Measurements from ENCODE around the gene CELF4.
"Not testable (repeated sequence)": the region's sequence is repeated elsewhere in the genome, so short reads cannot be mapped to it uniquely, and the experiment has no call there.

CELF4 gene

DNA sequence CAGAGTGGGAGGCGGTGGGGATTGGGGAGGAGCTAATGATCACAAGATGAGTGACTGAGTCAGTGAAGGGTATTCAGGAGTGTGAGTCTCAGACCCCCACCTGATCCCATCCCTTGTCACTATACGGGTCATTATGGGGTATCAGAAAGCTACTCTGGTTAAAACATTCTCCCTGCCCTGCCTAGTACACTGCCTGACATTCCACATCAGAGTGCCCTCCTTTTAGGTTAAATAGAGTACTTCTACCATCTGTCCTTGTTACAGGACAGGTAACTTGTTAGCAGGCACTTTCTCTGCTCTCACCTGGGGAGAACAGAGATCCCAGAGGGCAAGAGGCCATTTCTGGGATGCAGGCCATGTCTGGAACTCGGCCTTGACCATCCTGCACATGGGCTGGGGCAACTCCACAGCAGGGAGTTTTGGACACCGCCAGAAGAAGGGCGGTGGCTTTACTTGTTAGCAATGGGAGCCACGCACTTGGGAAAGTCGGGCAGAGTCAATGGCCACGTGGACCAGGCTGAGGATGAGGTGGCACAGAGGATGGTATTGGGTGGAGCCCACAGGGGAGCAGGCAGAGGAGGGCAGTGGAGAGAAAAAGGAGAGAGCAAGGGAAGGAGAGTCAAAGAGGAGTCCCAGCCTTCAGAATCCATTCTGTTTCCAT is 98.5 kb downstream of the CELF4 start:
- DNase-seq (ENCODE audit: low read depth in 2 of 2) = no peak

GRCh38 chr18:37465958-37466357 is 99.6 kb downstream of the CELF4 start:
- no peak for DNase-seq (ENCODE audit: low read depth in 2 of 2)

GRCh38 chr18:37464257-37464656 is 101.3 kb downstream of the CELF4 start:
- DNase-seq (ENCODE audit: low read depth in 2 of 2) = no peak

DNA sequence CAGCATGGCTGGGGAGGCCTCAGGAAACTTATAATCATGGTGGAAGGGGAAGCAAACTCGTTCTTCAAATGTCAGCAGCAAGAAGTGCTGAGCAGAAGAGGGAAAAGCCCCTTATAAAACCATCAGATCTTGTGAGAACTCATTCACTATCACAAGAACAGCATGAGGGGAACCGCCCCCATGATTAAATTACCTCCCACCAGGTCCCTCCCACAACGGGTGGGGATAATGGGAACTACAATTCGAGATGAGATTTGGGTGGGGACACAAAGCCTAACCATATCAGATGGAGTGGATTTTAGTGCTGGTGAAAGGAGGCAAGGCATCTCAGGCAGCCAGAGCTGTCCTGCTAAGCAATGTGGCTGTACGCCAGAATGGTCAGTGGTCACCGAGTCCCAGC is 104.3 kb downstream of the CELF4 start:
- not testable (repeated sequence) for DNase-seq (ENCODE audit: low read depth in 2 of 2)

DNA sequence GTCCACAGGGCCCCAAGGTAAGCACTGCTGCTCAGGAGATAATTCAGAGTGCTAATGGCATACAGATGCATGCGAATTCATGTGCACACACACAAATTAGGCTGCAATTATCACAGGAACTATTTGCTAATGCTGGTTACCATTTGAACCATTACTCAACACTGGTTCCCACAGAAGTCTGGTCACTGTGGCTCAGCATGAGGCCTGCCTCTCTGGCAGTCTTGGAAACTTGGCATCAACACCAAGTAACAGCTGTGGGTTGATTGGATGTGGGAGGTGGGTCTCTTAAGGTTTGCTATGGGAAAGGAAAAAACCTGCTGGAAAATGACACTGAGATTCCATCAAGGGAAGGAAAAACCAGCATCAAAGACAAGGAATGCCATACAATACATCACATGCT is 105.0 kb downstream of the CELF4 start:
- no peak for DNase-seq (ENCODE audit: low read depth in 2 of 2)

GRCh38 chr18:37458697-37459096 is 106.9 kb downstream of the CELF4 start:
- no peak for DNase-seq (ENCODE audit: low read depth in 2 of 2)

DNA sequence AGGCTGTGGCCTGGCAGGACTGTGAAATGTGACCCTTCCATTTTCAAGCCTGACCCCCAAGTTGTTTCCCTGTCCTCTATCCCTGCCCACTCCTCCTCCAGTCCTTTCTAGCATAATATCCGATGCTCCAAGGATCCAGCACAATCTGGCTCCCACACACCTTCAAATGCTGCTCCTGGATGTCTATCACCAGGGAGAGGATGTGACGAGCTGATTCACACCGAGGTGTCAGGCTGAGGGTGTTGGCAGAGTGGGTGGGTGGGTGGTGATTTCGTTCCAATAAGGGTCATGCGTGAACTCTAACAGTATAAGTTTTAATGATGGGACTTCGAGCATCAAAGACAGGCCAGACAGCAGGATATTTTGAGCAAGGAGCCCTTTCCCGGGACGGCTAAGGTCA is 107.8 kb downstream of the CELF4 start:
- DNase-seq (ENCODE audit: low read depth in 2 of 2) = no peak

GRCh38 chr18:37457341-37457740 is 108.3 kb downstream of the CELF4 start:
- no peak for DNase-seq (ENCODE audit: low read depth in 2 of 2)

DNA sequence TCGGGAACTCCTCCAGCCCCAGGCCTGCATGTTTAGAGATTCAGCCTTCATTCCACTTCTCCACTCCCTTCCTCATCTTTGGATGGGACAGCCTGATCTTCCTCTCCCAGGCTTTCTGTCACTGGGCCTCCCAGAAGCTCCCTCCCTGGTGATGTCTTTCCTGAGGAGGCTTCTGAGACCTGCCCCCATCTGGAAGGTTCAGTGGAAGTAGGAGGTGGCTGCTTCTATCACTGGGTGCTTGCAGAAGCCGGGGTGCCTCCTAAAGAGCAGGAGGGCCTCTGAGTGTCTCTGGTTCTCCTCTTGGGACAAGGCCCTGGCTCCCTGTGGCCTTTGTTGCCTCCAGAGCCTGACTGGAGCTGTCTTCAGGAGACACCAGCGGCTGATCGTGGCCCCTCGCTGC is 108.7 kb downstream of the CELF4 start:
- no peak for DNase-seq (ENCODE audit: low read depth in 2 of 2)

- no peak for DNase-seq (ENCODE audit: low read depth in 2 of 2)
Measured at GRCh38 chr18:37456395-37456794, 109.2 kb downstream of the CELF4 start.

GRCh38 chr18:37453752-37454151 is 111.8 kb downstream of the CELF4 start:
- DNase-seq (ENCODE audit: low read depth in 2 of 2) = no peak

- no peak for DNase-seq (ENCODE audit: low read depth in 2 of 2)
Measured at GRCh38 chr18:37452682-37453385, 112.8 kb downstream of the CELF4 start.

DNA sequence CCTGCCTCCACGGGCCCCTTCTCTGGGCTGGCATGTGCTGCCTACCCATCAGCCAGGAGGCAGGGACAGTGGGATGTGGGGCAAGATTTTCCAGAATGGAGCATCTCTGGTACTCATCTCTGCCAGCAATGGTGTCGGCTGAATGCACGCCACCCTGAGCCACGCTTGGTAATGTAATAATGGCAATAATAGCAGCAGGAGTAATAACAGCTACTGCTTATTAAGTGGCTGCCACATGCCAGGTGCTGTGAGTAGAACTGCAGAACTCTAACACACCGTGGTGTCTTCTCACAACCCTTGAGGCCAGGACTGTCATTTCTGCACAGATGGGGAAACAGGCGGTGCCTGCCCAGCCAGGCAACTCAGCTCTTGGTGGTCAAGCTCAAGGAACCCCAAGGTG is 113.6 kb downstream of the CELF4 start:
- DNase-seq (ENCODE audit: low read depth in 2 of 2) = no peak

GRCh38 chr18:37451239-37451825 is 114.3 kb downstream of the CELF4 start:
- no peak for DNase-seq (ENCODE audit: low read depth in 2 of 2)

DNA sequence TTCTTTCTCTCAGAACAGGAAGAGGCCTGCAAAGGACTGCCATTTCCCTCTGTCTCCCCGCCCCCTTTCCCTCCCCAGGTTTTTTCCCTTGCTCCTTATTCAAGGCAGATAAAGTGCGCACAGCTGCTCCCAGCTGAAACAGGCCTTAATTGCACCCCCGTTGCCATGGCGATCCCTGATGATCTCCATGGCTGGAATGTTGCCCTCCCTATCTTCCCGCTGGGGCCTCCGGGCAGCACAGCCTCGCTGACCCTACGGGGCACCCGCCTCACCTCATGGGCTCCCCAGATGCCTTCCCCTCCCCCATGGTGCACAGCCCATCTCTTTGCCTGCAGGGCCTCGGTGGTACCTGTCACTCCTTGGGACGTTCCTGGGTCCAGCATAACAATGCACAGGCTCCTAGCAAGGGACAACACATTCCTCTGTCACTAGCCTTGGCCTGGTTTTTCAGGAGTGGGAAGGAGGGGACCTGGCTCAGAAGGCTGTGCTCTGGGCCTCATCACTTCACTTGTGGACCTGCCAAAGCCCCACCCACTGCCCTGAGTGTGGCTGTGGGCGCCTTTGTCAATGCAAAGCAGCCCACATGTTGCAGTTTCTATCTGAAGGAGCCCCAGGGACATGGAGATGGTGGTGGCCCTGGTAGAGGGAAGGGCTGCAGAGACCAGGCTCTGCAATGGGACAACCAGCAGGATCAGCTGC is 115.0 kb downstream of the CELF4 start:
- DNase-seq (ENCODE audit: low read depth in 2 of 2) = no peak

- DNase-seq (ENCODE audit: low read depth in 2 of 2) = no peak
Measured at GRCh38 chr18:37449618-37450017, 116.0 kb downstream of the CELF4 start.

DNA sequence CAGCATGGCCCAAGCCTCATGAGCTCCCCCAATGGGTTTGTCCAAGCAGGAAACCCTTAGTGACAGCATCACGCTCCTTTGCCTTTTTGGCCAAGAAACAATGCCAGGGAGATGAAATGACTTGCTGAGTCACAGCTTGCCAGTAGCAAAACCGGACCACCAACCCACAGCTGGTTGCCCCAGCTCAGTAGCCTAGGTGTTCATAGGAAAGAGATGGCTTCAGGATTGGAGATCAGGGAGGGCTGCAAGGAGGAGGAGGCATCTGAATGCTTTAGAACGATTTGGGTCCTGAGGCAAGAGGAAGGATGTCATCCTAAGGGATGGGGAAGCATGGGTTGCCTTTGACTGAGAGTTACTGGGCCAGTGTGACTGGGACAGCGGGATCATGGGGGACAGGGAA is 116.7 kb downstream of the CELF4 start:
- DNase-seq (ENCODE audit: low read depth in 2 of 2) = no peak

GRCh38 chr18:37447962-37448888 is 117.4 kb downstream of the CELF4 start:
- DNase-seq (ENCODE audit: low read depth in 2 of 2) = no peak

- DNase-seq (ENCODE audit: low read depth in 2 of 2) = no peak
Measured at GRCh38 chr18:37445836-37446235, 119.8 kb downstream of the CELF4 start.

DNA sequence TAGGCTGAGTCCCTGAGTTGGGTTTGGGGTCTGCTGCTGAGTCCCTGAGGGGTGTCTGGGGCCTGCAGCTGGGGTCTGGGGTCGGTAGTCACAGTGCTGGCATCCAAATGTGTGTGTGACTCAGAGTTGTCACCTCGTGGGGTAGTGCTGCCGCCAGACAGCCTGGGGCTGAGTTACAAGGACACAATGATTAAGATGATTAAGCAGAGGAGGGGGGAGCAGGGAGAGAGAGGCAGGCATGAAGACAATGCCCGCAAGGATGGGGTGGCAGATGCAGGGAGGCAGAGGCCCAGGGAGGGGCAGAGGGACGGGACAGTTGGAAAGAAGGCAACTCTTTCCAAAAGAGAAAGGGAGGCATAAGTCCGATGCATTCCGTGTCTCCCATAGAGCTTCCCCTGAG is 120.2 kb downstream of the CELF4 start:
- no peak for DNase-seq (ENCODE audit: low read depth in 2 of 2)

GRCh38 chr18:37443325-37444055 is 122.1 kb downstream of the CELF4 start:
- DNase-seq (ENCODE audit: low read depth in 2 of 2) = no peak
